NCI-H1417 (cell line): Measurements from ENCODE around the gene SNX25.
"Not testable (repeated sequence)": the region's sequence is repeated elsewhere in the genome, so short reads cannot be mapped to it uniquely, and the experiment has no call there.

Experiments
- DNase-seq, 3 experiments: peaks; one replicate each; lab custom pipeline; 2025; lab: John Stamatoyannopoulos, UW

Gene SNX25

GRCh38 chr4:185209031-185209851 is at the start of gene SNX25:
TSS of gene SNX25 (plus strand) at chr4:185209598. CDS start at chr4:185209827, 229 bp downstream.
- peak; percentile 73 to 92 (median 90) for DNase-seq

- no peak for DNase-seq
These were observed 43.8 kb upstream of the SNX25 start for GRCh38 chr4:185165605-185166063.

GRCh38 chr4:185167234-185167633 is 42.2 kb upstream of the SNX25 start:
- DNase-seq, result no peak

- no peak for DNase-seq
These were observed 37.9 kb upstream of the SNX25 start for GRCh38 chr4:185171373-185172071.

GRCh38 chr4:185179488-185179887 is 29.9 kb upstream of the SNX25 start:
- no peak for DNase-seq

GRCh38 chr4:185182239-185182638 is 27.2 kb upstream of the SNX25 start:
- no peak for DNase-seq

- peak; percentile 57 to 85 (median 78) for DNase-seq
These were observed 25.6 kb upstream of the SNX25 start for GRCh38 chr4:185183622-185184281.

GRCh38 chr4:185186769-185187168 is 22.6 kb upstream of the SNX25 start:
- peak in 1 of 3 experiments; percentile 9 for DNase-seq

GRCh38 chr4:185189606-185190305 is 19.6 kb upstream of the SNX25 start:
- no peak for DNase-seq

GRCh38 chr4:185190306-185190856 is 19.0 kb upstream of the SNX25 start:
- no peak for DNase-seq

GRCh38 chr4:185192059-185192458 is 17.3 kb upstream of the SNX25 start:
- no peak for DNase-seq

- DNase-seq, result no peak
These were observed 14.2 kb upstream of the SNX25 start for GRCh38 chr4:185194924-185195888.

GRCh38 chr4:185196437-185196836 is 13.0 kb upstream of the SNX25 start:
- DNase-seq, result no peak

- not testable (repeated sequence) for DNase-seq
These were observed 11.2 kb upstream of the SNX25 start for GRCh38 chr4:185198189-185198588.

- DNase-seq, result peak in 1 of 3 experiments; percentile 0
These were observed 7.1 kb upstream of the SNX25 start for GRCh38 chr4:185201977-185202962.

- DNase-seq, result no peak
These were observed 6.4 kb upstream of the SNX25 start for GRCh38 chr4:185202984-185203485.

- peak; percentile 51 to 91 (median 89) for DNase-seq
These were observed 5.7 kb upstream of the SNX25 start, which contains the start of gene CFAP97 for GRCh38 chr4:185203486-185204237. TSS of gene CFAP97 (minus strand) at chr4:185204000. CDS start at chr4:185191196, 12,804 bp downstream.
